ENCODE data around the gene DMD. TPM values are rescaled to one million over a fixed set of nuclear protein-coding genes. Genes with fewer than 3 reads are reported as not detected.

The DMD gene
- total RNA-seq, 3 donors from 2014 or later: 11.2 to 140 (median 12.6) TPM

GRCh38 chrX:33178690-33179089 is 32.7 kb downstream of the DMD start:
- no peaks in the 10 kb centered on the region for H3K36me3 ChIP-seq (ENCODE audit: low read depth)
- H3K4me3 ChIP-seq: no peak overlapping the region
- no peaks in the 10 kb centered on the region for H3K4me1 ChIP-seq (ENCODE audit: low read depth)
- ATAC-seq: no peak
- DNase-seq: no peak
- intact Hi-C loops (cut with DNase I, micrococcal nuclease): no loop called here
- TF ChIP-seq, protein P1, sequence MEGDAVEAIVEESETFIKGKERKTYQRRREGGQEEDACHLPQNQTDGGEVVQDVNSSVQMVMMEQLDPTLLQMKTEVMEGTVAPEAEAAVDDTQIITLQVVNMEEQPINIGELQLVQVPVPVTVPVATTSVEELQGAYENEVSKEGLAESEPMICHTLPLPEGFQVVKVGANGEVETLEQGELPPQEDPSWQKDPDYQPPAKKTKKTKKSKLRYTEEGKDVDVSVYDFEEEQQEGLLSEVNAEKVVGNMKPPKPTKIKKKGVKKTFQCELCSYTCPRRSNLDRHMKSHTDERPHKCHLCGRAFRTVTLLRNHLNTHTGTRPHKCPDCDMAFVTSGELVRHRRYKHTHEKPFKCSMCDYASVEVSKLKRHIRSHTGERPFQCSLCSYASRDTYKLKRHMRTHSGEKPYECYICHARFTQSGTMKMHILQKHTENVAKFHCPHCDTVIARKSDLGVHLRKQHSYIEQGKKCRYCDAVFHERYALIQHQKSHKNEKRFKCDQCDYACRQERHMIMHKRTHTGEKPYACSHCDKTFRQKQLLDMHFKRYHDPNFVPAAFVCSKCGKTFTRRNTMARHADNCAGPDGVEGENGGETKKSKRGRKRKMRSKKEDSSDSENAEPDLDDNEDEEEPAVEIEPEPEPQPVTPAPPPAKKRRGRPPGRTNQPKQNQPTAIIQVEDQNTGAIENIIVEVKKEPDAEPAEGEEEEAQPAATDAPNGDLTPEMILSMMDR (IDR thresholded peaks at IDR 0.05): no peak
- no peaks in the 10 kb centered on the region for H3K9me3 ChIP-seq

DNA sequence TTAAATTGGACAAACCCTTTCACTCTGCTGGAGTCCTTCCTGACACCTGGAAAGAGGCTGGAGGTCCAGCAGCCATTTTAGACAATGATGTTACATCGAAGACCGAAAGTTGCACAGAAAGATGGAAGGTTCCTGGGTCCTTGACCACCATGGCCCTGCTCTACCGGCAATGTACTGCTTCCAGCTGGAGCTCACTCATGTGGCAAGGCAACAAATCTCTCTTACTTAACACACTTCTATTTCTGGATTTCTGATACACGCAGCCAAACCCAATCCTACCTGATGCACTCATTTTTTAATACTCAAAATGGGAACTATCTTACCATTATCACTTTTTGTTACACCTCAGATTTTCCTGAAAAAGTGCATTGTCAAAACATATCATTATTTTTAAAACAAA is 33.1 kb downstream of the DMD start:
- Histone ChIP-seq H3K4me3 (no peak overlapping the region), H3K4me1 (ENCODE audit: low read depth) (no peaks in the 10 kb centered on the region), H3K36me3 (ENCODE audit: low read depth) (no peaks in the 10 kb centered on the region), H3K9me3 (no peaks in the 10 kb centered on the region)
- DNase-seq: no peak
- ATAC-seq: no peak
- intact Hi-C loops (cut with DNase I, micrococcal nuclease): no loop called here
- TF ChIP-seq, protein P1 (IDR thresholded peaks at IDR 0.05): no peak

DNA sequence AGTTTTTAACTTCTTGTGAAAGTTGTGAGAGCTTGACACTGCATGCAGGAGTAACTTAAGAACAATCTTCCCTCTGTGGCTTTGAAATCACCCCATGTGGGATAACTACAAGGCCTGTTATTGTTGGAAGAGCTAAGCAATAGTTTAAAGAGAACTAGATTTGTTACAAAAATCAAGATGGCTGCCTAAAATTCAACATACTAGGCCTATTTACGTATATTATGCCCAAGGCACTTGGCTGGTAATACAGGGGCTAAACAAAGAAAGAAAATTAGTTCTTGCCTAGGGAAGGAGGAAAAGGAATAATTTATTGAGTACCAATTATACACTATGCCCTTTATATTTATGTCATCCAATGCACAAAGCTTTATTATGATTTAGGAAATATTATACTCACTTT is 36.1 kb downstream of the DMD start:
- DNase-seq (no peak), ATAC-seq (no peak)
- TF ChIP-seq, protein P1 (IDR thresholded peaks at IDR 0.05): no peak
- Histone ChIP-seq H3K9me3 (no peaks in the 10 kb centered on the region), H3K36me3 (ENCODE audit: low read depth) (no peaks in the 10 kb centered on the region), H3K4me3 (no peak overlapping the region), H3K4me1 (ENCODE audit: low read depth) (no peaks in the 10 kb centered on the region)
- intact Hi-C loops (cut with DNase I, micrococcal nuclease): no loop called here

GRCh38 chrX:33171041-33171440 is 40.3 kb downstream of the DMD start:
- intact Hi-C loops (cut with DNase I, micrococcal nuclease): no loop called here
- DNase-seq: no peak
- H3K4me1 ChIP-seq (ENCODE audit: low read depth): no peaks in the 10 kb centered on the region
- ATAC-seq: no peak
- no peaks in the 10 kb centered on the region for H3K36me3 ChIP-seq (ENCODE audit: low read depth)
- H3K9me3 ChIP-seq: no peaks in the 10 kb centered on the region
- no peak overlapping the region for H3K4me3 ChIP-seq
- TF ChIP-seq, protein P1 (IDR thresholded peaks at IDR 0.05): no peak

DNA sequence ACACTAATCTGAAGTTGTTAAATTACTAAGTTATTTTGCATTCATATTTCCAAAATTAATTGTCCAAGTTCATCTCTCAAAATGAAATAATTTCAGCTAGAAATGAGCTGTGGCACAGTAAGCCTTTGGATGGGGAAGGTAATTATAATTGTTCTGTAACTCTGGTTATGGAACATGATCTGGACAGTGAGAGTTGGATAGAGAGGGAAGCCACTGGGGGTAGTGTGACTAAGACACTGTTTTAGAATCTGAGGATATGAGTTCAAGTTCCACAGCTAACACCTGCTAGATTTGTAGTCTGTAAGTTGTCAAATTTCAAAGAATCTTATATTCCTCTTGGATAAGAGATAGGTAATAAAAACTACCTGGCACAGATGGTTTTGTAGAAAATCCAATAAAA is 49.5 kb downstream of the DMD start:
- no peak for ATAC-seq
- no peak for DNase-seq
- Histone ChIP-seq H3K4me3 (no peak overlapping the region), H3K9me3 (no peaks in the 10 kb centered on the region), H3K36me3 (ENCODE audit: low read depth) (no peaks in the 10 kb centered on the region), H3K4me1 (ENCODE audit: low read depth) (no peaks in the 10 kb centered on the region)
- TF ChIP-seq, protein P1 (IDR thresholded peaks at IDR 0.05): no peak
- intact Hi-C loops (cut with DNase I, micrococcal nuclease): no loop called here

DNA sequence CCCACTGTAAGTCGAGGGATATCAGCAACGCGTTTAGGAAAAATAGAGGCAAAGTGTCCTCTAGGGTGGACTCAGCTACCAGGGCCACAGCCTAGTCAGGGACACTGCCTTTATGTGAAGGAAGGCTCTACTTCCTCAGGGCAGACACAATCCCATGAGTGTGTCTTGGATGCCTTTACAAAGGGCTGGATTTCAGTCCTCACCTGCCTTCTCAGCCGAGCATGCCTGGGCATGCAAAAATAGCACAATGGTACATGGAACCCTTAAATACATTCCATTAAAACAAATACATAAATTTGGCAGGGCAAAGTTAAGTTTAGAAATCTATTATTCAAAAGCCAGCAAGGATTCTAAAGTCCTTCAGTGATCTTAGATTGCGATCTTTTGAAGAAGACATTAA is 51.1 kb downstream of the DMD start:
- Histone ChIP-seq H3K36me3 (ENCODE audit: low read depth) (no peaks in the 10 kb centered on the region), H3K9me3 (no peaks in the 10 kb centered on the region), H3K4me3 (no peak overlapping the region), H3K4me1 (ENCODE audit: low read depth) (no peaks in the 10 kb centered on the region)
- ATAC-seq: no peak
- TF ChIP-seq, protein P1 (IDR thresholded peaks at IDR 0.05): no peak
- DNase-seq: no peak
- intact Hi-C loops (cut with DNase I, micrococcal nuclease): no loop called here
